Cardiac septum (tissue), 1 donor: ENCODE data around the gene KIFC3. TPM values are rescaled to one million over a fixed set of nuclear protein-coding genes. Genes with fewer than 3 reads are reported as not detected.

Source experiments
- DNase-seq: peaks from one replicate; pipeline ENCODE4 v3.0.0-alpha.2; 2020; ENCODE audit warnings: low spot score
- intact Hi-C: fragments of 100-400 bp; cut with DNase I; formaldehyde crosslinking; loops from one replicate; pipeline ENCODE4 v1.14.0; 2022
- total RNA-seq: library from RNA; stranded (reverse); fragmentation: NEBNext Ultra II Directional; extraction: Animal tissue kit (Norgen Biotek cat#: 25700); gene quantifications from one replicate; pipeline ENCODE4 v1.2.1, GENCODE V29; 2021
- donor health status: DM: no; HTN: no; CAD: no.

KIFC3 gene
- total RNA-seq, 1 donor from 2014 or later: 70.1 TPM

- intact Hi-C loops: no loop called here
- no peak for DNase-seq
Observed at GRCh38 chr16:57775661-57776469, 26.4 kb downstream of the KIFC3 start.

GRCh38 chr16:57774705-57775285 is 27.5 kb downstream of the KIFC3 start:
- no peak for DNase-seq
- intact Hi-C loops: no loop called here

GRCh38 chr16:57773655-57774295 is 28.5 kb downstream of the KIFC3 start:
- intact Hi-C loops: no loop called here
- no peak for DNase-seq

- intact Hi-C loops: no loop called here
- no peak for DNase-seq
Observed at GRCh38 chr16:57773019-57773418, 29.3 kb downstream of the KIFC3 start.

- no peak for DNase-seq
- intact Hi-C loops: no loop called here
Observed at GRCh38 chr16:57771141-57771785, 31.0 kb downstream of the KIFC3 start.

- no peak for DNase-seq
Observed at GRCh38 chr16:57770361-57770760, 31.9 kb downstream of the KIFC3 start.

GRCh38 chr16:57769541-57770145 is 32.6 kb downstream of the KIFC3 start:
- DNase-seq: no peak
- intact Hi-C loops: no loop called here

More at GRCh38 chr16:57770361-57770760, 31.9 kb downstream of the KIFC3 start:
- intact Hi-C loops: no loop called here

- intact Hi-C loops: no loop called here
- DNase-seq: no peak
Observed at GRCh38 chr16:57766714-57767348, 35.5 kb downstream of the KIFC3 start.

GRCh38 chr16:57765160-57765728 is 37.0 kb downstream of the KIFC3 start:
- intact Hi-C loops: no loop called here
- no peak for DNase-seq

- no peak for DNase-seq
- intact Hi-C loops: no loop called here
Observed at GRCh38 chr16:57764341-57765159, 37.7 kb downstream of the KIFC3 start.

- no peak for DNase-seq
- intact Hi-C loops: no loop called here
Observed at GRCh38 chr16:57764006-57764340, 38.3 kb downstream of the KIFC3 start.

- intact Hi-C loops: no loop called here
- DNase-seq: no peak
Observed at GRCh38 chr16:57763285-57764005, 38.8 kb downstream of the KIFC3 start.

GRCh38 chr16:57762365-57763040 is 39.8 kb downstream of the KIFC3 start:
- intact Hi-C loops: no loop called here
- DNase-seq: no peak

- no peak for DNase-seq
- intact Hi-C loops: loop anchor here (2.0 kb wide), 1 partner anchor 29 kb away; no protein-coding TSS in a partner anchor
Observed at GRCh38 chr16:57761957-57762356, 40.3 kb downstream of the KIFC3 start.

- intact Hi-C loops: loop anchor here (2.0 kb wide), 1 partner anchor 30 kb away; no protein-coding TSS in a partner anchor
- no peak for DNase-seq
Observed at GRCh38 chr16:57761301-57761700, 41.0 kb downstream of the KIFC3 start.

- intact Hi-C loops: loop anchor here (2.0 kb wide), 1 partner anchor 30 kb away; no protein-coding TSS in a partner anchor
- DNase-seq: no peak
Observed at GRCh38 chr16:57760357-57761160, 41.7 kb downstream of the KIFC3 start.
